Central memory CD8-positive, alpha-beta T cell (primary cell): ENCODE data around the gene FERD3L.

ENCODE experiments used
- ATAC-seq: fragments of 150-1000 bp; cut with Tn5 transposase; replicated peaks from 2 replicates; pipeline ENCODE4 v1.10.0; 2022; ENCODE audit warnings: mild to moderate bottlenecking, moderate FRiP score, moderate number of reproducible peaks; ENCODE audit not compliant: poor library complexity, severe bottlenecking; ENCODE audit errors: extremely low read depth
- DNase-seq, 2 donors: peaks; one replicate each; pipeline ENCODE4 v3.0.0; 2021; ENCODE audit warnings: low spot score in 2 of 2
- H3K27ac Mint-ChIP-seq: one replicate; pipeline ENCODE4 v1.8.0; 2022; ENCODE audit warnings: low read depth, mild to moderate bottlenecking, moderate library complexity, mixed read lengths
- H3K27me3 Mint-ChIP-seq: one replicate; pipeline ENCODE4 v1.8.0; 2022; ENCODE audit warnings: mixed read lengths
- H3K36me3 Mint-ChIP-seq: one replicate; pipeline ENCODE4 v1.8.0; 2022; ENCODE audit warnings: mild to moderate bottlenecking, moderate library complexity, mixed read lengths; ENCODE audit not compliant: insufficient read depth
- H3K4me1 Mint-ChIP-seq: one replicate; pipeline ENCODE4 v1.8.0; 2022; ENCODE audit warnings: mixed read lengths
- H3K4me3 Mint-ChIP-seq: one replicate; pipeline ENCODE4 v1.8.0; 2022; ENCODE audit warnings: mild to moderate bottlenecking, moderate library complexity, mixed read lengths
- H3K9me3 Mint-ChIP-seq: one replicate; pipeline ENCODE4 v1.8.0; 2022; ENCODE audit warnings: mixed read lengths

FERD3L gene

DNA sequence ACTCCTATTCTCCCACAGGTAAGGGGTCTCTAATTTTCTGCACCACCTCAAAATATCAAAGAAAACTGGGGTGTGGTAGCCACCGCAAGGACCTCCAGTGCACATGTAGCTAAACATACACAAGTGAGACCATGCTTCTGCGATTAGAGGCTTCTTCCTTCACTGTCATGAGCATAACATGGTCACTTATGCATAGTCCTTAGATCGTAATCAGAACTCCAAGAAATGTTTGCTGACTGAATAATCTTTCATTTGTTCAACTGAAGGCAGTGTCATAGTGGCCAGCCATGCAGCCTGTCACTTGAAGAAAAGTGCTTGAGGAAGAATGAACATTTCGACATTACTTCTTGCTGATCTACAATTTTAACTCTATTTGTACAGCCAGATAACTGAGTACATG is 42.3 kb downstream of the FERD3L start:
- H3K4me3 Mint-ChIP-seq = no peak overlapping the region

DNA sequence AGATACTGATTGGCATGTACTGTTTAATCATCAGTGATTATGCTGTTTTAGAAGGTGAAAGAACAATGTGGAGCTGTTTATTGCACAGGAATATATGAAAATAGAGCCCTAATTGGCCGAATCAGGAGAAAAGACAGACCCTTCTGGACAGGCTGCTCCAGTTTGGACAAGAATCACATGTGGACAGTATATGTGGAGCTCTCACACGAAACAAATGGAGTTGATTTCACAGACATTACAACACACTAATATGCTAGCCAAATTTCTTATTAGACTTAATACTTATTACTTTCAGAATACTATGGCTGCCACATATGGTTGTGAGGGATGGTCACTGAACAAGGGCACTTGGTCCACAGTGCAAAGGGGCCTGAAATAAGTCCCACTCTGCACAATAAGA is 43.3 kb downstream of the FERD3L start:
- Mint-ChIP-seq H3K36me3 (no peaks in the 10 kb centered on the region), H3K27me3 (peaks cover 27% of the 10 kb centered on the region), H3K9me3 (no peaks in the 10 kb centered on the region)

More for the DNA sequence above, 42.3 kb downstream of the FERD3L start:
- Mint-ChIP-seq H3K4me1 (no peaks in the 10 kb centered on the region), H3K36me3 (no peaks in the 10 kb centered on the region), H3K9me3 (no peaks in the 10 kb centered on the region), H3K27me3 (peaks cover 37% of the 10 kb centered on the region), H3K27ac (no peak overlapping the region)
- no peak for DNase-seq
- ATAC-seq = no peak

DNA sequence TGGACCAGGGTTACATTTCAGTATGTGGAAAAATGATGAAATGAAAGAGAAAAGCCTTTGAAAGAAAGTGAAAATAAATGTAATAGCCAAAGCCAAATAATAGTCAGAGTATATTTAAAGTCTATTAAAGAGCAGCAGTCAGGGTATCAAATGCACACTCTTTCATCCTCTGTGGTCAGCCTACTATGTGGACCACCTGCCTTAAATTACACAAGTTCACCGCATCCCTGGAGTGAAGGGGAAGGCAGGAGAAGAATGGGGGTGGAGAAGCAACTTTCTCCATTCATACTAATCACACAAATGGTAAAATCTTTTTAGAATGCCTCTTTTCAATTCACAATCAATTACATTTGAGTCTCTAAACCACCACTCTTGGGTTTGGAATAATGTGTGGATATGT is 43.7 kb downstream of the FERD3L start:
- Mint-ChIP-seq H3K4me1 (no peaks in the 10 kb centered on the region), H3K4me3 (no peak overlapping the region), H3K27me3 (peaks cover 23% of the 10 kb centered on the region), H3K36me3 (no peaks in the 10 kb centered on the region), H3K27ac (no peak overlapping the region), H3K9me3 (no peaks in the 10 kb centered on the region)
- ATAC-seq = no peak
- DNase-seq = no peak

More for the DNA sequence above, 43.3 kb downstream of the FERD3L start:
- no peak overlapping the region for H3K4me3 Mint-ChIP-seq
- ATAC-seq (no peak), DNase-seq (no peak)
- H3K4me1 Mint-ChIP-seq = no peaks in the 10 kb centered on the region
- no peak overlapping the region for H3K27ac Mint-ChIP-seq

DNA sequence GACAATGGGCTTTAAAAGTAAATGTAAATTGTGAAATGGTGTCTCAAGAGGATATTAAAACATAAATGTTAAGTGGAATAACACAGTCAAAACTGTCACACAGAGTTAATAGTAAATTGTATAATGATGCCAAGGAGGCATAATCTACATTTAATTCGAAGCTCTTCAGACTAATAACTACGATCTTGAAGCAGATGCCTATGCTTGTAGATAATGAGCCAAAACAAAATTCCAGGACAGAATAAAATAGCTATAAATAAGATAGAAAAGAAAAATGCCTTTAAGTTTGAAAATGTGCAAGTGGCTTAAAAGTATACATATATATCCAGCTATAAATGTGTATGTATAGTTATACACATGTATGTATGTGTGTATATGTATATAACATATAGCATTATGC is 45.3 kb downstream of the FERD3L start:
- Mint-ChIP-seq H3K9me3 (no peaks in the 10 kb centered on the region), H3K27me3 (peaks cover 7% of the 10 kb centered on the region), H3K4me1 (no peaks in the 10 kb centered on the region)

DNA sequence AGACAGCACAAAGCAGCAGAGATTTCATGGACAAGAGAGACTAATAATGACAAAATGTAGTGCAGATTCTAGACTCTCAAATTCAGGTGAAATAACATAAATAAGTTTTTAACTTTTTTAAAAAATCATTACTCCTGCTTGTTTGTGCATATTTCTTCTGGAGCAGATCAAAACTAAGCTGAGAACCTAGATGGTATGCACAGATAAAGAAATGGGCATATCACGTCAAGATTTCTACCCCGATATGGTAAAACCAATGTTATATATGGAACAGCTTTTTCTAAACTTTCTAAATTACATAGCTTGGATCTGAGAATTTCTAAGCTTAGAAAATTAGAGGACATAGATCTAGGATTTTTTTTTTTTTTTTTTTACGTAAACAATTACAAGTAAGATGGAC is 46.0 kb downstream of the FERD3L start:
- Mint-ChIP-seq H3K4me1 (no peaks in the 10 kb centered on the region), H3K9me3 (no peaks in the 10 kb centered on the region), H3K36me3 (no peaks in the 10 kb centered on the region), H3K27ac (no peak overlapping the region), H3K4me3 (no peak overlapping the region), H3K27me3 (no peaks in the 10 kb centered on the region)
- no peak for ATAC-seq
- DNase-seq = no peak

More for the DNA sequence above, 45.3 kb downstream of the FERD3L start:
- Mint-ChIP-seq H3K27ac (no peak overlapping the region), H3K36me3 (no peaks in the 10 kb centered on the region), H3K4me3 (no peak overlapping the region)
- DNase-seq (no peak), ATAC-seq (no peak)

DNA sequence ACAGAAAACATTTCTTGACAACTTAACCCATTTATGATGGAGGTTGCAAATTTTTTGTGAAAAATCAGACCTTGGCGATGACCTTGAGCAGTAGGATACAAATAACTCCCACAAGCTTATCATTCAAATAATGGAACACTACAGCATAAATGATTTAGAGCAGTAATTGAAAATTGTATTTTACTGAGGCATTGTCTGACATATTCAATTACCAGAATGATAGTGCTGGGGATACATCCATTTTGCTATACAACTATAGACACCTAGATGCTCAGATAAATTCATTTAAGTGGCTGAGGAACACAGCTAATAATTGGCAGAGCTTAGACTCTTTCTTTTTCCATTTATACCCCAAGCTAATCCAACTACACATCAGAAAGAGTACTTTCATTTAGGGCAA is 46.7 kb downstream of the FERD3L start:
- DNase-seq (no peak), ATAC-seq (no peak)
- H3K9me3 Mint-ChIP-seq = no peaks in the 10 kb centered on the region
- H3K36me3 Mint-ChIP-seq = no peaks in the 10 kb centered on the region
- no peaks in the 10 kb centered on the region for H3K27me3 Mint-ChIP-seq
- H3K27ac Mint-ChIP-seq = no peak overlapping the region
- H3K4me1 Mint-ChIP-seq = no peaks in the 10 kb centered on the region
- no peak overlapping the region for H3K4me3 Mint-ChIP-seq

DNA sequence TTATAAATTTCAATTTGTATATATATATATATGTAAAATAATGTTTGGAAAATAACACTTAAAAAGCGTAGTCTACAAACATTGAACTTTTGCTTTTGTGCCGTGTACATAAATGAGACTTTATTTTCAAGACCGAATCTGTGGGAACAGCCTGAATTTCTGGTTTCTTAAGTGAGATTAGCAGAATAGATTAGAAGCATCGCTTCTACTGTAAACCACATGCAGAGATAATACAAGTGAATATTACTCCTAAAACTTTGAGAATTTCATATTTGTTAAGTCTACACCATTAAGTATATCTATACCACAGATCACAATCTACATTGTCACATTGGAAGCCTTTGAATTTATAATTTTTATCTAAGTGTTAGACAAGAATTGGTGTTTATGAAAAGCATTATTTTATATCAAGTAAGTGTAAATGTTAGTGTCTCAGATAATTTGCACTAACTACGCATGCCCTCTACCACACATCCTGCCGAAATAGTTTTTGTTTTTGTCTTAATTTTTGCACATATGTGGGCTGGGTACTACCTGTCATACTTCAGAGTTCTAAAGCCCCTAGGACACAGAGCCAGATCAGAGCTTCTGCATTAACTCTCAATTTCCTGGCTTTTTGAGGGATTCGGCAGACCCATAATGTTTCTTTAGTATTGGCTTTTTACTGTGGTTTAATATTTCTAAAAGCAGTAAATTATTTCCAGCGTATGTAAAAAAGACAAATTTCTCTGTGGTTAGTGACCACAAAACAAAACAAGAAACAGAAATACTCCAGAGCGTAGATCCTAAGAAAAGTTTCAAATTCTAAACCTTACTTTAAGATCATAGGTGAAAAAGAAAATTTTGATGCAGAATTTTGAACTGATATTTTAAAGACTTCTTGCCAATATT is 47.8 kb downstream of the FERD3L start:
- Mint-ChIP-seq H3K36me3 (no peaks in the 10 kb centered on the region), H3K27ac (no peak overlapping the region), H3K9me3 (no peaks in the 10 kb centered on the region), H3K4me3 (no peak overlapping the region), H3K27me3 (no peaks in the 10 kb centered on the region), H3K4me1 (no peaks in the 10 kb centered on the region)
- DNase-seq (no peak), ATAC-seq (no peak)

DNA sequence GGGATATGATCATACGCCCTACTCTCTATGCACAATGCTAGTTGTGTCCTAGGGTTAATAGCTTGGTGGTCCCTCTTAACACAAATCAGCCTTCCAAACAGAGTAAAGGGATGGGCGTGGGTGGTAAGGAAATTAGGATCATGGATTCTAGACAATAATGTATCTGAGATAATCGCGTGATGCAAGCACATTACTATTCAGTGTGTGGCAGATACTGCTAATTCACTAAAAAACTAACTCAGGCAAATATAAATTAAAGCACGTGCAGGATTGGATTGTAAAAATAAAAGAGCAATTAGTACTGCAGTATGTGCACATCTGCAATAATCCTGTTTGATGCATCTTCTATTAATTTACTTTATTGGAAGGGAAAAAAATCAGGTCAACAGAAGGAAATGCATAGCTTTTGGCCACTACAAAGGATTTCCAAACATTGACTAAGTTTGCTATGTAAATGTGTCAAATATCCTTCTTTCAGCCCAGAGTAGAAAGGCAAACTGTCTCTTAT is 49.8 kb downstream of the FERD3L start:
- no peaks in the 10 kb centered on the region for H3K27me3 Mint-ChIP-seq
- ATAC-seq = no peak
- no peak overlapping the region for H3K4me3 Mint-ChIP-seq
- H3K4me1 Mint-ChIP-seq = no peaks in the 10 kb centered on the region
- no peaks in the 10 kb centered on the region for H3K36me3 Mint-ChIP-seq
- H3K27ac Mint-ChIP-seq = no peak overlapping the region
- H3K9me3 Mint-ChIP-seq = no peaks in the 10 kb centered on the region
- DNase-seq = no peak
